ENCODE data around the gene RNF212. TPM values are rescaled to one million over a fixed set of nuclear protein-coding genes. Genes with fewer than 3 reads are reported as not detected.
A peak's percentile ranks its signal among the peaks of the same experiment; 100 is the strongest.

RNF212 gene
- total RNA-seq, 1 experiment from 2014 or later: not detected

- Histone ChIP-seq H3K4me3 (ENCODE audit: low read length) (no peak overlapping the region), H3K27ac (ENCODE audit: low read length) (no peak overlapping the region), H3K9me2 (replicated peaks; ENCODE audit: low read length) (no peaks in the 10 kb centered on the region), H3K9me3 (ENCODE audit: low read length) (no peaks in the 10 kb centered on the region), H2AFZ (ENCODE audit: low read length) (no peak overlapping the region), H3K36me3 (ENCODE audit: low read depth, low read length) (no peaks in the 10 kb centered on the region), H4K20me1 (ENCODE audit: low read length) (no peaks in the 10 kb centered on the region), H3F3A (ENCODE audit: low read length, unreplicated experiment) (no peaks in the 10 kb centered on the region), H3K79me2 (ENCODE audit: low read length) (no peaks in the 10 kb centered on the region), H3K27me3 (ENCODE audit: low read length) (peaks cover 23% of the 10 kb centered on the region), H3K4me1 (ENCODE audit: insufficient read depth, low read length) (peaks cover 17% of the 10 kb centered on the region), H3K4me2 (ENCODE audit: low read length) (no peak overlapping the region), H3K9ac (ENCODE audit: low read length) (no peak overlapping the region)
- CTCF ChIA-PET: no interaction called here
- no peak for DNase-seq
- POLR2A ChIA-PET (ENCODE audit: unreplicated experiment): no interaction called here
- intact Hi-C loops (cut with micrococcal nuclease): no loop called here
- TF ChIP-seq EZH2phosphoT487 (IDR thresholded peaks at IDR 0.05; ENCODE audit: borderline replicate concordance, low read length): no peak
- TF ChIP-seq, protein P1, sequence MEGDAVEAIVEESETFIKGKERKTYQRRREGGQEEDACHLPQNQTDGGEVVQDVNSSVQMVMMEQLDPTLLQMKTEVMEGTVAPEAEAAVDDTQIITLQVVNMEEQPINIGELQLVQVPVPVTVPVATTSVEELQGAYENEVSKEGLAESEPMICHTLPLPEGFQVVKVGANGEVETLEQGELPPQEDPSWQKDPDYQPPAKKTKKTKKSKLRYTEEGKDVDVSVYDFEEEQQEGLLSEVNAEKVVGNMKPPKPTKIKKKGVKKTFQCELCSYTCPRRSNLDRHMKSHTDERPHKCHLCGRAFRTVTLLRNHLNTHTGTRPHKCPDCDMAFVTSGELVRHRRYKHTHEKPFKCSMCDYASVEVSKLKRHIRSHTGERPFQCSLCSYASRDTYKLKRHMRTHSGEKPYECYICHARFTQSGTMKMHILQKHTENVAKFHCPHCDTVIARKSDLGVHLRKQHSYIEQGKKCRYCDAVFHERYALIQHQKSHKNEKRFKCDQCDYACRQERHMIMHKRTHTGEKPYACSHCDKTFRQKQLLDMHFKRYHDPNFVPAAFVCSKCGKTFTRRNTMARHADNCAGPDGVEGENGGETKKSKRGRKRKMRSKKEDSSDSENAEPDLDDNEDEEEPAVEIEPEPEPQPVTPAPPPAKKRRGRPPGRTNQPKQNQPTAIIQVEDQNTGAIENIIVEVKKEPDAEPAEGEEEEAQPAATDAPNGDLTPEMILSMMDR (conservative IDR thresholded peaks at IDR 0.05; ENCODE audit: low read depth, low read length): no peak
- no peak for TF ChIP-seq EZH2 (IDR thresholded peaks at IDR 0.05; ENCODE audit: low read length, unreplicated experiment)
- no TSS peak for BruUV-seq (replicated peaks)
- ATAC-seq: no peak
Measured at GRCh38 chr4:1051472-1051871, 61.9 kb downstream of the RNF212 start.

DNA sequence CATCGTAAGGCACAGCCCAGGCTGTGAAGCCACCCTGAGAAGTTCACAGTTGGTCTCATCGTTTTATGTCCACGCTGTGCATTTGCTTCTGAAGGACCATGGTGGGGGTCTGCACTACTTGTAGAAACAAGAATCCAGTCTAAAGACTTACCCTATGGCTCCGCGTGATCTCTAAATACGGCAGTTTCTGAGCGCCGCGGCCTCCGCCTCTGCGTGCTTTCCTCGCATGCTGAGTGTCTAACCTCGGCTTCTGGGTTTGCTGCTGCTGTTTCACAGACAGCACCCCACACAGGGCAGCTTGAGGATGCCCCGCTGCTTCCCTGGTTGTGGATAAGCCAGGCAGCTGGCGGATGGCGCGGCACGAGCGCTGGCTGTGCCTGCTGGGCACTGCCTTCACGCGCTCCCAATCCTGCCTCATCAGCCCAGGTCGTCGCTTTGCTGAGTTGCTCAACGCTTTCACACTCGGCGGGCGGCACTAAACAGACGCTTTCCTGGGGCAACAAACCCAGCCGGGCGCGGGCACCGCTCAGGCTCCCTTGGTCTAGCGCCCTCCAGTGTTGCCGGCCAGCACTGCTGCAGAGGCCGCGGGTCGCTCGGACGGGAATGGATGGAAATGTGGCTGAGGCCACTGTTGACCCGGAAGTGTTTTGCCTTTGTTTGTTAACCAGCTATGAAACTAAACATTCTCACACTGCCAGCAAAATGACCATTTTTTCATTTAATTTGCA, 62.7 kb downstream of the RNF212 start:
- peaks cover 23% of the 10 kb centered on the region for H3K27me3 ChIP-seq (ENCODE audit: low read length)
- H3K4me1 ChIP-seq (ENCODE audit: insufficient read depth, low read length): peaks cover 17% of the 10 kb centered on the region
- no peak overlapping the region for H3K9ac ChIP-seq (ENCODE audit: low read length)
- H3K79me2 ChIP-seq (ENCODE audit: low read length): no peaks in the 10 kb centered on the region
- no peaks in the 10 kb centered on the region for H4K20me1 ChIP-seq (ENCODE audit: low read length)
- no peak overlapping the region for H3K4me3 ChIP-seq (ENCODE audit: low read length)
- BruUV-seq (replicated peaks): no TSS peak
- intact Hi-C loops (cut with micrococcal nuclease): no loop called here
- H3K36me3 ChIP-seq (ENCODE audit: low read depth, low read length): no peaks in the 10 kb centered on the region
- ATAC-seq: no peak
- no peak overlapping the region for H2AFZ ChIP-seq (ENCODE audit: low read length)
- DNase-seq: no peak
- no peak for TF ChIP-seq EZH2 (IDR thresholded peaks at IDR 0.05; ENCODE audit: low read length, unreplicated experiment)
- TF ChIP-seq, protein P1 (conservative IDR thresholded peaks at IDR 0.05; ENCODE audit: low read depth, low read length): peak; percentile 17; the same call in 1 of the 2 replicates
- no peaks in the 10 kb centered on the region for H3K9me3 ChIP-seq (ENCODE audit: low read length)
- ChIA-PET CTCF (no interaction called here), POLR2A (ENCODE audit: unreplicated experiment) (no interaction called here)
- no peaks in the 10 kb centered on the region for H3K9me2 ChIP-seq (replicated peaks; ENCODE audit: low read length)
- no peak overlapping the region for H3K27ac ChIP-seq (ENCODE audit: low read length)
- H3F3A ChIP-seq (ENCODE audit: low read length, unreplicated experiment): no peaks in the 10 kb centered on the region
- H3K4me2 ChIP-seq (ENCODE audit: low read length): no peak overlapping the region

DNA sequence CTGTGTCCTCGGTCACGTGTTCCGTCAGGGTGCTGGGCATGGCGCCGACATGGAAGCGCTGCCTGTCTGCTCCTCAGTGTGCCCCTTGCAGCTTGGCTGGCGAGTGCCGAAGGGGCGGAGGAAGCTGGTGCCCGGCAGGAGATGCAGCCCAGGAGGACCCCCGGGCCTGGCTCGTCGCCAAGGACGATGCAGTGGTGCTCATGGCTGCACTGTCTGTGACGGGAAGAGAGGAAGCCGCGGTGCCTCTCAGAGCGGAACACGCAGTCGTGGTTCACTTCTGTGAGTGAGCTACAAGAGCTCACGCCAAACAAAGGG, 63.8 kb downstream of the RNF212 start:
- no peaks in the 10 kb centered on the region for H3F3A ChIP-seq (ENCODE audit: low read length, unreplicated experiment)
- no TSS peak for BruUV-seq (replicated peaks)
- no peaks in the 10 kb centered on the region for H3K9me3 ChIP-seq (ENCODE audit: low read length)
- H3K4me1 ChIP-seq (ENCODE audit: insufficient read depth, low read length): peaks cover 17% of the 10 kb centered on the region
- TF ChIP-seq EZH2 (IDR thresholded peaks at IDR 0.05; ENCODE audit: low read length, unreplicated experiment) (no peak), EZH2phosphoT487 (IDR thresholded peaks at IDR 0.05; ENCODE audit: borderline replicate concordance, low read length) (no peak)
- TF ChIP-seq, protein P1 (conservative IDR thresholded peaks at IDR 0.05; ENCODE audit: low read depth, low read length): no peak
- peaks cover 19% of the 10 kb centered on the region for H3K27me3 ChIP-seq (ENCODE audit: low read length)
- no peaks in the 10 kb centered on the region for H3K36me3 ChIP-seq (ENCODE audit: low read depth, low read length)
- no peak for DNase-seq
- no peak overlapping the region for H2AFZ ChIP-seq (ENCODE audit: low read length)
- ChIA-PET CTCF (no interaction called here), POLR2A (ENCODE audit: unreplicated experiment) (no interaction called here)
- H3K9ac ChIP-seq (ENCODE audit: low read length): no peak overlapping the region
- no peak for ATAC-seq
- no peak overlapping the region for H3K4me2 ChIP-seq (ENCODE audit: low read length)
- no peaks in the 10 kb centered on the region for H4K20me1 ChIP-seq (ENCODE audit: low read length)
- intact Hi-C loops (cut with micrococcal nuclease): no loop called here
- H3K9me2 ChIP-seq (replicated peaks; ENCODE audit: low read length): no peaks in the 10 kb centered on the region
- no peaks in the 10 kb centered on the region for H3K79me2 ChIP-seq (ENCODE audit: low read length)
- H3K4me3 ChIP-seq (ENCODE audit: low read length): no peak overlapping the region
- H3K27ac ChIP-seq (ENCODE audit: low read length): no peak overlapping the region
